Mucosa of gallbladder (tissue), 1 donor: ENCODE data around the gene IL17F. TPM values are rescaled to one million over a fixed set of nuclear protein-coding genes. Genes with fewer than 3 reads are reported as not detected.

Experiments used
- DNase-seq: peaks from one replicate; pipeline ENCODE4 v3.0.0-alpha.2; 2020; ENCODE audit warnings: low spot score
- total RNA-seq: library from RNA; stranded (reverse); gene quantifications from one replicate; pipeline ENCODE4 v1.2.1, GENCODE V29; 2021
- donor health status: DM: no; HTN: no; CAD: no.

IL17F gene
- total RNA-seq, 1 donor from 2014 or later: not detected

- DNase-seq: no peak
Measured at GRCh38 chr6:52189974-52190373, 54.3 kb downstream of the IL17F start.

GRCh38 chr6:52187098-52187497 lies 57.2 kb downstream of the IL17F start:
- DNase-seq: no peak

Other genes starting within 250 kb of the IL17F start
- gene PKHD1, start 156.9 kb downstream of the IL17F start, total RNA-seq: 17.3 TPM
- gene IL17A, start 58.1 kb downstream of the IL17F start, total RNA-seq: not detected
- 32.2 TPM for gene MCM3, start 40.2 kb upstream of the IL17F start, total RNA-seq
- 23.2 TPM for gene PAQR8, start 117.7 kb upstream of the IL17F start, total RNA-seq
- gene EFHC1, start 175.8 kb upstream of the IL17F start, total RNA-seq: 27.8 TPM